Right atrium auricular region (tissue), 2 donors: ENCODE results near the gene SPATA19. TPM values are rescaled to one million over a fixed set of nuclear protein-coding genes. Genes with fewer than 3 reads are reported as not detected.

Source experiments
- DNase-seq: peaks from one replicate; pipeline ENCODE4 v3.0.0-alpha.2; 2019; ENCODE audit warnings: low spot score
- H3K27ac ChIP-seq, 2 donors: fragments of 200-600 bp; sonication (generic); 1 replicate in 1 of 2; 2 replicates in 1 of 2; pipeline ENCODE4 v1.5.1; 2016 to 2019
- H3K27me3 ChIP-seq, 2 donors: fragments of 200-600 bp; sonication (generic); one replicate each; pipeline versions ENCODE4 v1.5.1 to v1.6.0; 2017 to 2019
- H3K36me3 ChIP-seq: fragments of 200-600 bp; sonication (generic); one replicate; pipeline ENCODE4 v1.5.1; 2016
- H3K4me1 ChIP-seq, 2 donors: fragments of 200-600 bp; sonication (generic); one replicate each; pipeline versions ENCODE4 v1.5.1 to v1.6.0; 2017 to 2019
- H3K4me3 ChIP-seq, 2 donors: fragments of 200-600 bp; sonication (generic); 1 replicate in 1 of 2; 2 replicates in 1 of 2; pipeline ENCODE4 v1.5.1; 2017 to 2019; ENCODE audit warnings: mild to moderate bottlenecking in 1 of 2, moderate library complexity in 1 of 2
- H3K9me3 ChIP-seq, 2 donors: fragments of 200-600 bp; sonication (generic); one replicate each; pipeline ENCODE4 v1.5.1; 2019
- CTCF ChIP-seq, 2 donors: fragments of 200-600 bp; sonication (generic); IDR thresholded peaks; one replicate each; pipeline ENCODE4 v1.5.1; 2019; ENCODE audit warnings: antibody characterized with exemption in 2 of 2
- total RNA-seq, 2 donors: library from RNA; depleted of rRNA; stranded (reverse); fragments of >200 nt; gene quantifications; one replicate each; pipeline ENCODE4 v1.1.0, GENCODE V29; 2016

Gene SPATA19
- total RNA-seq, 2 donors from 2014 or later = not detected

- DNase-seq = no peak
- Histone ChIP-seq H3K9me3 (no peaks in the 10 kb centered on the region), H3K4me3 (no peak overlapping the region), H3K36me3 (no peaks in the 10 kb centered on the region), H3K27me3 (no peaks in the 10 kb centered on the region), H3K27ac (no peak overlapping the region), H3K4me1 (no peaks in the 10 kb centered on the region)
- no peak for TF ChIP-seq CTCF (IDR thresholded peaks at IDR 0.05)
Observed at GRCh38 chr11:133819746-133820315, 25.5 kb downstream of the SPATA19 start.

DNA sequence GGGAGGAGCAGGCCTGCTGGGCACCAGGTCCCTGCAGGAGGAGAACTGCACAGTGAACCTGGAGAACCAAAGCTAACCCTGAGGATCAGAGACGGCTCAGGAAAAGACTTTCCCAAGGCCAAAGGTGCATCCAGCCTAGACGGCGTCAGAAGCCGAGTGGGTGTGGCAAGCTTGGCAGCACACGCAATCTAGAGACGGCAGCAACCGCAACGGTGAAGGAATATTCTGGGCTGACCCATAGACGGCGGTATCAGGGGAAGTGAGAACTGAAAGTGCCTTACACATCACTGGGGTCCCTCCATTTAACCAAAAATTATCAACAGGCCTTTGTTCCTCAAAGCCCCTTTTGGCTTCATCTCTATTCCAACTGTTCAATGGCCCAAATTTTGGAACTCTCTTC, 26.2 kb downstream of the SPATA19 start:
- TF ChIP-seq CTCF (IDR thresholded peaks at IDR 0.05) = no peak
- Histone ChIP-seq H3K36me3 (no peaks in the 10 kb centered on the region), H3K27ac (no peak overlapping the region), H3K9me3 (no peaks in the 10 kb centered on the region), H3K4me1 (no peaks in the 10 kb centered on the region), H3K27me3 (no peaks in the 10 kb centered on the region), H3K4me3 (no peak overlapping the region)
- no peak for DNase-seq

DNA sequence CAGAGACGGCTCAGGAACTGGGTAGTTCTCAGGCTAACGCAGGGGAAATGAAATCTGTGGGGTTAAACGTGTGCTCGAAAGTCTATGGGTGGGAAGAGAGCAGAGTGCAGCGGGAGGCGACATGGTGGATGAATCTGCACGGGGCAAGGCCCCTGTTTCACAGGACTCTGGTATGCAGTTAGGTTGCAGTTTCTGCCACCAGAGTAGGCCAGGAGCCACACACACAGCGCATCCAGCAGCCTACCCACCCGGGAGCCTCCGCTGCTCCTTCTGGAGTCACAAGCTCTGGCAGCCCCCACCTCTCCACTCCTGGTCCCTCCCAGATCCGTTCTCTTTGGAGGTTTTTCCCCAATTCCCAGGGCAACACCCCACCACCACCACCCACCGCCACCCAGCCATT, 27.0 kb downstream of the SPATA19 start:
- H3K9me3 ChIP-seq = no peaks in the 10 kb centered on the region
- H3K4me1 ChIP-seq = no peaks in the 10 kb centered on the region
- H3K27me3 ChIP-seq = no peaks in the 10 kb centered on the region
- no peak for DNase-seq
- no peak overlapping the region for H3K27ac ChIP-seq
- H3K36me3 ChIP-seq = no peaks in the 10 kb centered on the region
- no peak overlapping the region for H3K4me3 ChIP-seq
- no peak for TF ChIP-seq CTCF (IDR thresholded peaks at IDR 0.05)

DNA sequence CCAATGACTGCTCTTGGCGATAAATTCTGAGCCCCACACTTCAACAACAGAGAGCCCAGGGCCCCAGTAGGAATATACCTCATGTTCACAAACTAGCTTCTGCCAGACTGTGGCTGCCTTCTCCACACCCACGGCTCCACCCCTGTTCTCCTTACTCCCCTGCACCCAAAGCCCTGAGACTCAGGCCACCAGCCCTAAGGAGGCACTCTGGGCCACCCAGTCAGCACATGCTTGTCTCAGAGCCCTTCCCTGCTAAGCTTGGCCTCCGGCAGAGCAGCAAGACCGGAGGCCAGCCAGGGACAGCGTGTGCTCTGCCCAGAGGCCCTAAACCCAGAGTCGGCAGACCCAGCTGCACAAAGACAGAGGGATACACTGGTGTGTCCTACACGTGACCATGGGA, 27.9 kb downstream of the SPATA19 start:
- no peak for TF ChIP-seq CTCF (IDR thresholded peaks at IDR 0.05)
- H3K4me3 ChIP-seq = no peak overlapping the region
- no peak for DNase-seq
- H3K27me3 ChIP-seq = no peaks in the 10 kb centered on the region
- H3K36me3 ChIP-seq = no peaks in the 10 kb centered on the region
- no peak overlapping the region for H3K27ac ChIP-seq
- no peaks in the 10 kb centered on the region for H3K4me1 ChIP-seq
- H3K9me3 ChIP-seq = no peaks in the 10 kb centered on the region

DNA sequence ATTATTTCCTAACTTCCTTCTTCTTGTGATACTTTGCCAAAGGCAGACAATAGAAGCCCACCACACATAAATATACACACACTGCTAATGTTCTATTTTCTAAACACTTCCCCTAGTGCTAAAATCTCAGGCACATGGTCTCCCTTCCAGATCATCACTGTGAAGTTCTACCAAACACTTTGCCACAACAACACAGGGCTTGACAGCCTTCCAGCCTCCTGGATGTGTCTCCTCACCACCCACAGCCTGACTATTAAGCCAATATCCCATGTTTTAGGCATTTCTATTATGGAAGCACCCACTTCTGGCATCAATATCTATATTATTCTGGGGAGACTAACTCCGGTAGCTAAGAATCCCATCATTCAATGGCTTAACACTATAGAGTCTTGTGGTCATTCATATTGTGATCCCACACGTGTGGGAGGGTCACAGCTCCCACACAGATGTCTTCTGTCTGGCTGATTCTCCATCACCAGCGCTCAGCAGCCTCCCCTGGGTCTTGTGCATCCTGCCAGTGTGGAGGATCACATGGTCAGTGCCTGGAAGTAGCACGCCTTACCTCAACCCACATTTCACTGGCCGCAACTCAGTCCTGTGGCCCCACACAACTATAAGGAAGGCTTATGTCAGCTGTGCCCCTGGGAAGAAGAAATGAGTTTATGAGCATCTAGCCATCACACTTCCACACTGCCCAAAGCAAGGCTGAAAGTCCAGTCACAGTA, 29.0 kb downstream of the SPATA19 start:
- TF ChIP-seq CTCF (IDR thresholded peaks at IDR 0.05) = no peak
- H3K36me3 ChIP-seq = no peaks in the 10 kb centered on the region
- H3K4me1 ChIP-seq = no peaks in the 10 kb centered on the region
- DNase-seq = no peak
- H3K27me3 ChIP-seq = no peaks in the 10 kb centered on the region
- no peaks in the 10 kb centered on the region for H3K9me3 ChIP-seq
- no peak overlapping the region for H3K4me3 ChIP-seq
- no peak overlapping the region for H3K27ac ChIP-seq

- H3K27me3 ChIP-seq = no peaks in the 10 kb centered on the region
- no peaks in the 10 kb centered on the region for H3K4me1 ChIP-seq
- H3K27ac ChIP-seq = no peak overlapping the region
- H3K4me3 ChIP-seq = no peak overlapping the region
- H3K36me3 ChIP-seq = no peaks in the 10 kb centered on the region
- no peak for DNase-seq
- no peak for TF ChIP-seq CTCF (IDR thresholded peaks at IDR 0.05)
- H3K9me3 ChIP-seq = no peaks in the 10 kb centered on the region
Observed at GRCh38 chr11:133815636-133816035, 29.7 kb downstream of the SPATA19 start.
